ENCODE results near the gene DYNLRB1.

DNA sequence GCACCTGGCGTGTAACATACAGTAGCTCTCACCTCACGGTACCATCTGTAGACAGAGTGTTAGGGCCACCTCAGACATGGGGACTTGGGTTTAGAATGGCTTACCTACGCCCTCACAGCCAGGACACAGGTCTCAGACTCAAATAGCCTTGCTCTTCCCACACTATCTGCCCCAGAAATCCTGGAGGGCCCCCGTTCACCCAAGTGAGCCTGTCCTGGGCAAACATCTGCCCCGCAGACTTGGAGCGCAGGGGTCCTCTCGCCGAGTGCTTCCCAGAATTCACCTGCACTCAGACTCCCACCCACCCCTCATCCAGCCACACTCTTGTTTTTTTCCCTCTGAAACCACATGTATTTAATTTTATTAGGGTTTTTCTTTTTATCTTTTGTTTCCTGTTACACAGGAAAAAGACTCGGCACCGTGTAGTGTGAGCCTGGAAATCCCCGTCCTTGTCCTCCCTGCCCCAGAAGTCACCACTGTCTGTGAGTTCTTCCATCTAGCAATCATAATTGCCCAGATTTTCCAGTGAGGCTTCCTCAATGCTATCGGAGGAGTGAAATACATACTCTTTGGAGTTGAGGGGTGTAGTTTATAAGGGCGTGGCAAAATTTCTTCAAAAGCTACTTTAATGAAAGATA, 25.2 kb downstream of the DYNLRB1 start:
- TF ChIP-seq, protein P1, sequence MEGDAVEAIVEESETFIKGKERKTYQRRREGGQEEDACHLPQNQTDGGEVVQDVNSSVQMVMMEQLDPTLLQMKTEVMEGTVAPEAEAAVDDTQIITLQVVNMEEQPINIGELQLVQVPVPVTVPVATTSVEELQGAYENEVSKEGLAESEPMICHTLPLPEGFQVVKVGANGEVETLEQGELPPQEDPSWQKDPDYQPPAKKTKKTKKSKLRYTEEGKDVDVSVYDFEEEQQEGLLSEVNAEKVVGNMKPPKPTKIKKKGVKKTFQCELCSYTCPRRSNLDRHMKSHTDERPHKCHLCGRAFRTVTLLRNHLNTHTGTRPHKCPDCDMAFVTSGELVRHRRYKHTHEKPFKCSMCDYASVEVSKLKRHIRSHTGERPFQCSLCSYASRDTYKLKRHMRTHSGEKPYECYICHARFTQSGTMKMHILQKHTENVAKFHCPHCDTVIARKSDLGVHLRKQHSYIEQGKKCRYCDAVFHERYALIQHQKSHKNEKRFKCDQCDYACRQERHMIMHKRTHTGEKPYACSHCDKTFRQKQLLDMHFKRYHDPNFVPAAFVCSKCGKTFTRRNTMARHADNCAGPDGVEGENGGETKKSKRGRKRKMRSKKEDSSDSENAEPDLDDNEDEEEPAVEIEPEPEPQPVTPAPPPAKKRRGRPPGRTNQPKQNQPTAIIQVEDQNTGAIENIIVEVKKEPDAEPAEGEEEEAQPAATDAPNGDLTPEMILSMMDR (IDR thresholded peaks at IDR 0.05), result no peak
- no peak for TF ChIP-seq POLR2A (IDR thresholded peaks at IDR 0.05)
